Neuronal stem cell (in vitro differentiated cells): ENCODE measurements around the gene DEFB132.
A peak's percentile ranks its signal among the peaks of the same experiment; 100 is the strongest.

Source experiments
- DNase-seq: peaks from one replicate; pipeline ENCODE4 v3.0.0-alpha.2; 2013; ENCODE audit warnings: low spot score
- H2AFZ ChIP-seq: one replicate; pipeline ENCODE4 v1.6.1; 2013; ENCODE audit warnings: mild to moderate bottlenecking, low read length, inconsistent platforms
- H2AK5ac ChIP-seq: 2 replicates; pipeline ENCODE4 v1.6.1; 2013; ENCODE audit warnings: low read depth, mild to moderate bottlenecking, inconsistent platforms, low read length, moderate library complexity, mixed read lengths
- H2BK120ac ChIP-seq: 2 replicates; pipeline ENCODE4 v1.6.1; 2013; ENCODE audit warnings: low read depth, mild to moderate bottlenecking, inconsistent platforms, low read length, moderate library complexity, mixed read lengths
- H2BK12ac ChIP-seq: one replicate; pipeline ENCODE4 v1.6.1; 2013; ENCODE audit warnings: low read length, inconsistent platforms
- H2BK15ac ChIP-seq: 2 replicates; pipeline ENCODE4 v1.6.1; 2013; ENCODE audit warnings: mild to moderate bottlenecking, low read length, inconsistent platforms, mixed read lengths
- H2BK5ac ChIP-seq: one replicate; pipeline ENCODE4 v1.6.1; 2013; ENCODE audit warnings: inconsistent platforms, mild to moderate bottlenecking, low read length, moderate library complexity
- H3K14ac ChIP-seq: one replicate; pipeline ENCODE4 v1.6.1; 2013; ENCODE audit warnings: low read length, inconsistent platforms
- H3K18ac ChIP-seq: 2 replicates; pipeline ENCODE4 v1.6.1; 2013; ENCODE audit warnings: low read length, inconsistent platforms
- H3K23ac ChIP-seq: 2 replicates; pipeline ENCODE4 v1.6.1; 2013; ENCODE audit warnings: low read depth, mild to moderate bottlenecking, mixed read lengths, low read length, inconsistent platforms; ENCODE audit not compliant: poor library complexity
- H3K27ac ChIP-seq: replicated peaks from 3 replicates; pipeline ENCODE4 v1.5.1; 2013; ENCODE audit warnings: low read length, inconsistent platforms
- H3K27me3 ChIP-seq, 3 experiments: 2 replicates each; pipeline ENCODE4 v1.6.1; 2013; ENCODE audit warnings: low read length in 3 of 3, mild to moderate bottlenecking in 2 of 3, inconsistent platforms in 1 of 3, low read depth in 1 of 3, mixed read lengths in 1 of 3, moderate library complexity in 1 of 3; ENCODE audit not compliant: control insufficient read depth in 3 of 3, insufficient read depth in 3 of 3
- H3K36me3 ChIP-seq, 2 donors: replicated peaks in 1 of 2; 2 replicates each; pipeline ENCODE4 v1.6.1; 2013; ENCODE audit warnings: low read length in 2 of 2; ENCODE audit not compliant: control insufficient read depth in 2 of 2, insufficient read depth in 2 of 2
- H3K4ac ChIP-seq: 2 replicates; pipeline ENCODE4 v1.6.1; 2013; ENCODE audit warnings: inconsistent platforms, mild to moderate bottlenecking, low read length, moderate library complexity
- H3K4me1 ChIP-seq, 2 donors: 1 replicate in 1 of 2; 2 replicates in 1 of 2; pipeline ENCODE4 v1.6.1; 2013; ENCODE audit warnings: low read length in 2 of 2, low read depth in 1 of 2; ENCODE audit not compliant: control insufficient read depth in 2 of 2, insufficient read depth in 1 of 2
- H3K4me2 ChIP-seq: one replicate; pipeline ENCODE4 v1.6.1; 2013; ENCODE audit warnings: mild to moderate bottlenecking, low read length, inconsistent platforms; ENCODE audit not compliant: insufficient read depth, poor library complexity, severe bottlenecking
- H3K4me3 ChIP-seq, 2 donors: 2 replicates each; pipeline ENCODE4 v1.5.1; 2013; ENCODE audit warnings: low read length in 2 of 2, mild to moderate bottlenecking in 2 of 2, inconsistent platforms in 1 of 2, moderate library complexity in 1 of 2
- H3K79me1 ChIP-seq: one replicate; pipeline ENCODE4 v1.6.1; 2013; ENCODE audit warnings: low read depth, mild to moderate bottlenecking, inconsistent platforms, low read length, moderate library complexity
- H3K9ac ChIP-seq: one replicate; pipeline ENCODE4 v1.6.1; 2013; ENCODE audit warnings: mild to moderate bottlenecking, low read depth, low read length, inconsistent platforms; ENCODE audit not compliant: poor library complexity
- H3K9me3 ChIP-seq, 2 donors: replicated peaks in 1 of 2; 2 replicates each; pipeline versions ENCODE3 to v1.6.1; 2013; ENCODE audit warnings: low read length in 2 of 2, mild to moderate bottlenecking in 2 of 2, inconsistent platforms in 1 of 2, low read depth in 1 of 2, mixed read lengths in 1 of 2, moderate library complexity in 1 of 2; ENCODE audit not compliant: control insufficient read depth in 2 of 2, insufficient read depth in 1 of 2
- H4K8ac ChIP-seq: one replicate; pipeline ENCODE4 v1.6.1; 2013; ENCODE audit warnings: low read depth, mild to moderate bottlenecking, inconsistent platforms, low read length, moderate library complexity
- H4K91ac ChIP-seq: one replicate; pipeline ENCODE4 v1.6.1; 2013; ENCODE audit warnings: low read length, low read depth, mild to moderate bottlenecking, inconsistent platforms; ENCODE audit not compliant: poor library complexity
- WGBS, 2 donors: extraction: QIAGEN DNeasy Blood & Tissue Kit; methylation state at CpG; one replicate each; pipeline ENCODE4 v1.1.7; 2013; ENCODE audit warnings: missing lambda C conversion rate in 2 of 2, mixed read lengths in 1 of 2; ENCODE audit not compliant: insufficient read length in 2 of 2, insufficient replicate concordance in 1 of 2; ENCODE audit errors: extremely low coverage in 2 of 2; 5-methylcytosine and 5-hydroxymethylcytosine counted together

Gene DEFB132

GRCh38 chr20:259981-260380 is 2.5 kb downstream of the DEFB132 start:
- no peaks in the 10 kb centered on the region for H3K79me1 ChIP-seq
- H3K9me3 ChIP-seq, result no peaks in the 10 kb centered on the region
- DNase-seq, result no peak
- H3K9ac ChIP-seq, result no peak overlapping the region
- H3K23ac ChIP-seq, result no peak overlapping the region
- H4K91ac ChIP-seq, result no peak overlapping the region
- no peaks in the 10 kb centered on the region for H3K4me1 ChIP-seq
- no peak overlapping the region for H3K18ac ChIP-seq
- H3K4ac ChIP-seq, result no peak overlapping the region
- no peak overlapping the region for H2BK15ac ChIP-seq
- no peaks in the 10 kb centered on the region for H3K36me3 ChIP-seq
- H3K27ac ChIP-seq, result no peak overlapping the region
- H2BK12ac ChIP-seq, result no peak overlapping the region
- H2AFZ ChIP-seq, result no peak overlapping the region
- no peak overlapping the region for H2BK120ac ChIP-seq
- no peak overlapping the region for H2BK5ac ChIP-seq
- no peak overlapping the region for H4K8ac ChIP-seq
- no peak overlapping the region for H3K4me3 ChIP-seq
- H3K14ac ChIP-seq, result no peak overlapping the region
- peaks cover 0 to 21% (median 5%) of the 10 kb centered on the region in 3 experiments for H3K27me3 ChIP-seq
- H2AK5ac ChIP-seq, result no peak overlapping the region
- no CpG with 5 or more reads among the region's 2 CpGs for WGBS, 2 donors
- no peak overlapping the region for H3K4me2 ChIP-seq

- Histone ChIP-seq H4K91ac (no peak overlapping the region), H3K27ac (no peak overlapping the region), H3K18ac (peak overlapping the region; percentile 85), H3K79me1 (no peaks in the 10 kb centered on the region), H2AFZ (peak overlapping the region; percentile 72), H3K4ac (no peak overlapping the region), H3K9ac (no peak overlapping the region), H2AK5ac (peak overlapping the region; percentile 46), H3K23ac (peak overlapping the region; percentile 85), H3K4me2 (no peak overlapping the region), H3K4me1 (peaks cover 0 to 4% of the 10 kb centered on the region in 2 donors), H3K27me3 (peaks cover 0 to 2% (median 0%) of the 10 kb centered on the region in 3 experiments), H2BK15ac (peak overlapping the region; percentile 89), H2BK120ac (no peak overlapping the region), H3K14ac (peak overlapping the region; percentile 31), H3K9me3 (no peaks in the 10 kb centered on the region), H2BK5ac (no peak overlapping the region), H3K36me3 (no peaks in the 10 kb centered on the region), H2BK12ac (peak overlapping the region; percentile 58), H3K4me3 (no peak overlapping the region), H4K8ac (no peak overlapping the region)
- no peak for DNase-seq
- WGBS, 2 donors, result no CpG with 5 or more reads among the region's 13 CpGs
Observed at GRCh38 chr20:263701-264100, 6.2 kb downstream of the DEFB132 start.

GRCh38 chr20:266596-267562 is 9.4 kb downstream of the DEFB132 start:
- Histone ChIP-seq H3K4me3 (peak overlapping the region; percentile 29 to 56), H2BK12ac (no peak overlapping the region), H3K27me3 (peaks cover 0 to 2% (median 0%) of the 10 kb centered on the region in 3 experiments), H3K9ac (peak overlapping the region; percentile 55), H2BK5ac (no peak overlapping the region), H3K27ac (no peak overlapping the region), H3K79me1 (no peaks in the 10 kb centered on the region), H2BK120ac (peak overlapping the region; percentile 83), H4K91ac (no peak overlapping the region), H3K14ac (no peak overlapping the region), H3K18ac (peak overlapping the region; percentile 80), H2AK5ac (no peak overlapping the region), H3K4me2 (peak overlapping the region; percentile 50), H3K36me3 (peaks cover 0 to 14% of the 10 kb centered on the region in 2 donors), H3K9me3 (no peaks in the 10 kb centered on the region), H3K23ac (peak overlapping the region; percentile 45), H2BK15ac (no peak overlapping the region), H2AFZ (peak overlapping the region; percentile 91), H3K4me1 (peaks cover 0 to 4% of the 10 kb centered on the region in 2 donors), H3K4ac (no peak overlapping the region), H4K8ac (no peak overlapping the region)
- 100% methylated on average over 2 of the region's 43 CpGs; no CpG with 5 or more reads in 1 of the 2 donors for WGBS, 2 donors
- DNase-seq, result peak; percentile 87

- no peak overlapping the region for H3K18ac ChIP-seq
- WGBS, 2 donors, result no CpG with 5 or more reads among the region's 5 CpGs
Observed at GRCh38 chr20:270517-270916, 13.0 kb downstream of the DEFB132 start.

More at GRCh38 chr20:270517-270916, 13.0 kb downstream of the DEFB132 start:
- no peak overlapping the region for H3K4ac ChIP-seq
- peaks cover 5 to 44% of the 10 kb centered on the region in 2 donors for H3K36me3 ChIP-seq
- peaks cover 0 to 2% (median 0%) of the 10 kb centered on the region in 3 experiments for H3K27me3 ChIP-seq
- no peaks in the 10 kb centered on the region for H3K79me1 ChIP-seq
- H4K91ac ChIP-seq, result no peak overlapping the region
- no peak overlapping the region for H3K23ac ChIP-seq
- H3K14ac ChIP-seq, result no peak overlapping the region
- no peak overlapping the region for H3K27ac ChIP-seq
- H2BK120ac ChIP-seq, result no peak overlapping the region
- peaks cover 0 to 4% of the 10 kb centered on the region in 2 donors for H3K4me1 ChIP-seq
- no peak overlapping the region for H2BK15ac ChIP-seq
- no peak overlapping the region for H3K4me2 ChIP-seq
- no peak overlapping the region for H2AFZ ChIP-seq
- H3K9ac ChIP-seq, result no peak overlapping the region
- DNase-seq, result no peak
- peaks cover 0 to 1% of the 10 kb centered on the region in 2 donors for H3K9me3 ChIP-seq
- no peak overlapping the region for H2BK5ac ChIP-seq
- H3K4me3 ChIP-seq, result no peak overlapping the region
- no peak overlapping the region for H4K8ac ChIP-seq
- no peak overlapping the region for H2BK12ac ChIP-seq
- no peak overlapping the region for H2AK5ac ChIP-seq
